Osteocyte (in vitro differentiated cells): ENCODE data around the gene PGRMC2. TPM values are rescaled to one million over a fixed set of nuclear protein-coding genes. Genes with fewer than 3 reads are reported as not detected.

Experiments
- DNase-seq: peaks from one replicate; pipeline ENCODE4 v3.0.0; 2021; ENCODE audit warnings: mixed read lengths; ENCODE audit not compliant: unreplicated experiment; ENCODE audit errors: extremely low spot score
- H3K27ac Mint-ChIP-seq: one replicate; pipeline ENCODE4 v1.8.0; 2021; ENCODE audit warnings: mild to moderate bottlenecking, mixed read lengths; ENCODE audit not compliant: unreplicated experiment
- H3K27me3 Mint-ChIP-seq: one replicate; pipeline ENCODE4 v1.8.0; 2021; ENCODE audit warnings: mixed read lengths; ENCODE audit not compliant: unreplicated experiment
- H3K36me3 Mint-ChIP-seq: one replicate; pipeline ENCODE4 v1.8.0; 2021; ENCODE audit warnings: mixed read lengths; ENCODE audit not compliant: unreplicated experiment
- H3K4me1 Mint-ChIP-seq: one replicate; pipeline ENCODE4 v1.8.0; 2021; ENCODE audit warnings: mixed read lengths; ENCODE audit not compliant: unreplicated experiment
- H3K4me3 Mint-ChIP-seq: one replicate; pipeline ENCODE4 v1.8.0; 2021; ENCODE audit warnings: mild to moderate bottlenecking, moderate library complexity, mixed read lengths; ENCODE audit not compliant: unreplicated experiment
- H3K9me3 Mint-ChIP-seq: one replicate; pipeline ENCODE4 v1.8.0; 2021; ENCODE audit warnings: mixed read lengths; ENCODE audit not compliant: unreplicated experiment
- CTCF ChIP-seq: fragments of 200-600 bp; sonication (generic); IDR thresholded peaks from 2 replicates; pipeline ENCODE4 v1.5.0; 2021; ENCODE audit warnings: antibody characterized with exemption, mild to moderate bottlenecking, moderate library complexity
- total RNA-seq: library from RNA; stranded (reverse); gene quantifications from 2 replicates; pipeline ENCODE4 v1.2.1, GENCODE V29; 2021

PGRMC2 gene
- total RNA-seq, 1 donor from 2014 or later = 79.2 TPM

GRCh38 chr4:128234836-128235235, 52.8 kb downstream of the PGRMC2 start:
- TF ChIP-seq CTCF = no peak
- no peak overlapping the region for H3K4me3 Mint-ChIP-seq
- no peak for DNase-seq
- no peaks in the 10 kb centered on the region for H3K27me3 Mint-ChIP-seq
- peaks cover under 1% of the 10 kb centered on the region for H3K4me1 Mint-ChIP-seq
- peaks cover 5% of the 10 kb centered on the region for H3K9me3 Mint-ChIP-seq
- H3K36me3 Mint-ChIP-seq = no peaks in the 10 kb centered on the region
- no peak overlapping the region for H3K27ac Mint-ChIP-seq

GRCh38 chr4:128232719-128233118, 54.9 kb downstream of the PGRMC2 start:
- H3K27me3 Mint-ChIP-seq = no peaks in the 10 kb centered on the region
- peaks cover 5% of the 10 kb centered on the region for H3K9me3 Mint-ChIP-seq
- H3K4me3 Mint-ChIP-seq = no peak overlapping the region
- no peak for TF ChIP-seq CTCF
- no peak for DNase-seq
- H3K27ac Mint-ChIP-seq = no peak overlapping the region
- H3K36me3 Mint-ChIP-seq = no peaks in the 10 kb centered on the region
- H3K4me1 Mint-ChIP-seq = peaks cover 19% of the 10 kb centered on the region

- no peak overlapping the region for H3K4me3 Mint-ChIP-seq
- no peak for TF ChIP-seq CTCF
- H3K9me3 Mint-ChIP-seq = peaks cover 5% of the 10 kb centered on the region
- peaks cover 38% of the 10 kb centered on the region for H3K4me1 Mint-ChIP-seq
- no peak for DNase-seq
- peak overlapping the region; percentile 84 for H3K27ac Mint-ChIP-seq
- H3K36me3 Mint-ChIP-seq = no peaks in the 10 kb centered on the region
- no peaks in the 10 kb centered on the region for H3K27me3 Mint-ChIP-seq
These were observed 58.5 kb downstream of the PGRMC2 start for GRCh38 chr4:128228845-128229795.

- no peak overlapping the region for H3K4me3 Mint-ChIP-seq
- no peak for DNase-seq
- H3K27me3 Mint-ChIP-seq = no peaks in the 10 kb centered on the region
- peaks cover 5% of the 10 kb centered on the region for H3K9me3 Mint-ChIP-seq
- H3K27ac Mint-ChIP-seq = peak overlapping the region; percentile 84
- no peak for TF ChIP-seq CTCF
- H3K36me3 Mint-ChIP-seq = no peaks in the 10 kb centered on the region
- H3K4me1 Mint-ChIP-seq = peaks cover 40% of the 10 kb centered on the region
These were observed 59.5 kb downstream of the PGRMC2 start for GRCh38 chr4:128227991-128228571.

GRCh38 chr4:128225148-128225547, 62.5 kb downstream of the PGRMC2 start:
- no peak for TF ChIP-seq CTCF
- H3K4me1 Mint-ChIP-seq = peaks cover 54% of the 10 kb centered on the region
- no peak overlapping the region for H3K4me3 Mint-ChIP-seq
- H3K9me3 Mint-ChIP-seq = no peaks in the 10 kb centered on the region
- no peak for DNase-seq
- H3K36me3 Mint-ChIP-seq = peaks cover 3% of the 10 kb centered on the region
- peak overlapping the region; percentile 52 for H3K27ac Mint-ChIP-seq
- H3K27me3 Mint-ChIP-seq = no peaks in the 10 kb centered on the region
